Measurements from ENCODE around the gene EXOSC10. TPM values are rescaled to one million over a fixed set of nuclear protein-coding genes. Genes with fewer than 3 reads are reported as not detected.
"Not testable (repeated sequence)": the region's sequence is repeated elsewhere in the genome, so short reads cannot be mapped to it uniquely, and the experiment has no call there.

The EXOSC10 gene
- total RNA-seq, 1 donor from 2014 or later: 108 TPM

- Mint-ChIP-seq H3K36me3 (ENCODE audit: low read depth) (peaks cover 83% of the 10 kb centered on the region), H3K4me3 (no peak overlapping the region), H3K27ac (no peak overlapping the region), H3K4me1 (peaks cover 5% of the 10 kb centered on the region), H3K9me3 (no peaks in the 10 kb centered on the region), H3K27me3 (no peaks in the 10 kb centered on the region)
- DNase-seq (peak; percentile 7), ATAC-seq (ENCODE audit: low read depth) (no peak)
- POLR2A ChIA-PET: no interaction called here
- CTCF ChIA-PET: no interaction called here
- intact Hi-C loops (cut with micrococcal nuclease): no loop called here
- no peak for TF ChIP-seq CTCF (IDR thresholded peaks at IDR 0.05)
These were observed 31.7 kb downstream of the EXOSC10 start for GRCh38 chr1:11067716-11068599.

- no peak for TF ChIP-seq CTCF (IDR thresholded peaks at IDR 0.05)
- POLR2A ChIA-PET: no interaction called here
- DNase-seq: no peak
- H3K36me3 Mint-ChIP-seq (ENCODE audit: low read depth): peaks cover 63% of the 10 kb centered on the region
- intact Hi-C loops (cut with micrococcal nuclease): no loop called here
- peaks cover 5% of the 10 kb centered on the region for H3K4me1 Mint-ChIP-seq
- CTCF ChIA-PET: no interaction called here
- no peak overlapping the region for H3K27ac Mint-ChIP-seq
- H3K9me3 Mint-ChIP-seq: no peaks in the 10 kb centered on the region
- no peaks in the 10 kb centered on the region for H3K27me3 Mint-ChIP-seq
- H3K4me3 Mint-ChIP-seq: no peak overlapping the region
- ATAC-seq (ENCODE audit: low read depth): no peak
These were observed 33.9 kb downstream of the EXOSC10 start for GRCh38 chr1:11065796-11066195.

GRCh38 chr1:11064942-11065341, 34.7 kb downstream of the EXOSC10 start:
- H3K9me3 Mint-ChIP-seq: no peaks in the 10 kb centered on the region
- intact Hi-C loops (cut with micrococcal nuclease): loop anchor here (5.0 kb wide), 1 partner anchor 197 kb away; the partner anchor contains the start of gene MTOR
- H3K4me3 Mint-ChIP-seq: no peak overlapping the region
- POLR2A ChIA-PET: interaction anchor here (0.8 kb wide), 1 partner anchor 11 kb away, joined by 4 read pairs; no protein-coding TSS in a partner anchor
- peaks cover 9% of the 10 kb centered on the region for H3K4me1 Mint-ChIP-seq
- CTCF ChIA-PET: no interaction called here
- no peak for DNase-seq
- peaks cover 59% of the 10 kb centered on the region for H3K36me3 Mint-ChIP-seq (ENCODE audit: low read depth)
- H3K27ac Mint-ChIP-seq: no peak overlapping the region
- no peak for ATAC-seq (ENCODE audit: low read depth)
- TF ChIP-seq CTCF (IDR thresholded peaks at IDR 0.05): no peak
- H3K27me3 Mint-ChIP-seq: no peaks in the 10 kb centered on the region

DNA sequence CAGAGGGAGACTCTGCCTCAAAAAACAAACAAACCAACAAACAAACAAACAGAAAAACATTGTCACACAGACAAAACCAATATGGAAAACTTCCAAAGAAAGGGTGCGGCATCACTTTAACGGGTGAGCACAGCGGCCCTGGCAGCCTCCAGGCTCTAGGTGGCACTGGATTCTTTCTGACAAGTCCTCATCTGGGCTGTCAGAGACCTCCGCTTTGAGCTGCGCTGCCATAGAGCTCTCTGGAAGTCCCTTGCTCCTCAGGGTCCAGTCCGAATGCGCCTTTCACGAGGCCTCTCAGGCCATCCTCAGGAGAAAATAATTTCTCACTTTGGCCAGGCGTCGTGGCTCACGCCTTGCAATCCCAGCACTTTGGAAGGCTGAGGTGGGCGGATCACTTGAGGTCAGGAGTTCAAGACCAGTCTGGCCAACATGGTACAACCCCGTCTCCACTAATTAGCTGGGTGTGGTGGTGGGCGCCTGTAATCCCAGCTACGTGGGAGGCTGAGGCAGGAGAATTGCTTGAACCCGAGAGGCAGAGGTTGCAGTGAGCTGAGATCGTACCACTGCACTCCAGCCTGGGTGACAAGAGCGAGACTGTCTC, 35.6 kb downstream of the EXOSC10 start:
- Mint-ChIP-seq H3K36me3 (ENCODE audit: low read depth) (peaks cover 50% of the 10 kb centered on the region), H3K4me1 (peaks cover 11% of the 10 kb centered on the region)
- intact Hi-C loops (cut with micrococcal nuclease): loop anchor here (5.0 kb wide), 1 partner anchor 198 kb away; the partner anchor contains the start of gene MTOR
- H3K4me3 Mint-ChIP-seq; ATAC-seq (ENCODE audit: low read depth); H3K27me3 Mint-ChIP-seq; H3K9me3 Mint-ChIP-seq; H3K27ac Mint-ChIP-seq; DNase-seq; CTCF ChIA-PET; POLR2A ChIA-PET: not testable (repeated sequence)

DNA sequence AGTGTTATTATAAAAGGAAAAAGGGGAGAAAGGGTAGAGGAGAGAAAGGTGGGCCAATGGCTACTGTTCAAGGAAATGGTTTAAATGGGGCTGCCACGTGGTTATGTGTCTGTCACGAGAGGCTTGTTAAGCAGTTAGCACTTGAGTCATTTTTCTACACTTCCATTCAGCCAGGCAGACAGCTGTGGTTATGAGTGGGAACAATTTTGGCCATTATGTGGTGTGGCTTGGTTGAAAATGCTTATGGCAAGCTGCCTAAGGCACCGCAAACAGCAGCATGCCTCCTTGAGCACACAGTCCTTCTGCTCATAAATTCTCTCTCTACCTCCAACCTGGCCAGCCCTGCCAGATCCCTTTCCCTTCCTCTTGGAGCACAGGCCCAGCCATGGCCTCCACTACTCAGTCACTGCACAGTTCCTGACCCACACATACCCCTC, 36.7 kb downstream of the EXOSC10 start:
- Mint-ChIP-seq H3K4me3 (no peak overlapping the region), H3K36me3 (ENCODE audit: low read depth) (peaks cover 42% of the 10 kb centered on the region), H3K27ac (peak overlapping the region; percentile 3), H3K27me3 (no peaks in the 10 kb centered on the region), H3K9me3 (no peaks in the 10 kb centered on the region), H3K4me1 (peaks cover 18% of the 10 kb centered on the region)
- intact Hi-C loops (cut with micrococcal nuclease): loop anchor here (5.0 kb wide), 1 partner anchor 199 kb away; the partner anchor contains the start of gene MTOR
- peak; percentile 13 for DNase-seq
- no peak for ATAC-seq (ENCODE audit: low read depth)
- ChIA-PET POLR2A (interaction anchor here (3.7 kb wide), 1 partner anchor 36 kb away, joined by 25 read pairs; the partner anchor contains the start of gene EXOSC10), CTCF (interaction anchor here (1.1 kb wide), 1 partner anchor 26 kb away, joined by 3 read pairs; no protein-coding TSS in a partner anchor)
- TF ChIP-seq CTCF (IDR thresholded peaks at IDR 0.05): no peak
